ENCODE measurements around the gene TOP2B. TPM values are rescaled to one million over a fixed set of nuclear protein-coding genes. Genes with fewer than 3 reads are reported as not detected.

TOP2B gene
- total and polyA plus RNA-seq, 2 donors, result 73.8 to 325 TPM

GRCh38 chr3:25588441-25589103 is 76.1 kb downstream of the TOP2B start:
- Histone ChIP-seq H3K4me1 (ENCODE audit: insufficient read depth) (no peaks in the 10 kb centered on the region), H3K36me3 (ENCODE audit: insufficient read depth) (no peaks in the 10 kb centered on the region), H3K27ac (ENCODE audit: low read depth) (no peak overlapping the region), H3K4me3 (ENCODE audit: low read depth, low read length) (no peak overlapping the region)
- DNase-seq (ENCODE audit: extremely low spot score), result no peak
- WGBS, result 82% methylated on average over 8 of the region's 8 CpGs

GRCh38 chr3:25587975-25588374 is 76.7 kb downstream of the TOP2B start:
- WGBS, result 100% methylated on average over 2 of the region's 2 CpGs
- no peaks in the 10 kb centered on the region for H3K36me3 ChIP-seq (ENCODE audit: insufficient read depth)
- no peaks in the 10 kb centered on the region for H3K4me1 ChIP-seq (ENCODE audit: insufficient read depth)
- DNase-seq (ENCODE audit: extremely low spot score), result no peak
- H3K27ac ChIP-seq (ENCODE audit: low read depth), result no peak overlapping the region
- H3K4me3 ChIP-seq (ENCODE audit: low read depth, low read length), result no peak overlapping the region

- DNase-seq (ENCODE audit: extremely low spot score), result no peak
- WGBS, result 80% methylated on average over 5 of the region's 5 CpGs
Observed at GRCh38 chr3:25587526-25587925, 77.2 kb downstream of the TOP2B start.

GRCh38 chr3:25587094-25587493 is 77.6 kb downstream of the TOP2B start:
- no peak for DNase-seq (ENCODE audit: extremely low spot score)
- no peaks in the 10 kb centered on the region for H3K36me3 ChIP-seq (ENCODE audit: insufficient read depth)
- H3K27ac ChIP-seq (ENCODE audit: low read depth), result no peak overlapping the region
- H3K4me3 ChIP-seq (ENCODE audit: low read depth, low read length), result no peak overlapping the region
- WGBS, result 96% methylated on average over 1 of the region's 1 CpG
- no peaks in the 10 kb centered on the region for H3K4me1 ChIP-seq (ENCODE audit: insufficient read depth)

More at GRCh38 chr3:25587526-25587925, 77.2 kb downstream of the TOP2B start:
- Histone ChIP-seq H3K4me3 (ENCODE audit: low read depth, low read length) (no peak overlapping the region), H3K4me1 (ENCODE audit: insufficient read depth) (no peaks in the 10 kb centered on the region), H3K27ac (ENCODE audit: low read depth) (no peak overlapping the region), H3K36me3 (ENCODE audit: insufficient read depth) (no peaks in the 10 kb centered on the region)

- H3K4me1 ChIP-seq (ENCODE audit: insufficient read depth), result no peaks in the 10 kb centered on the region
- no peaks in the 10 kb centered on the region for H3K36me3 ChIP-seq (ENCODE audit: insufficient read depth)
- H3K27ac ChIP-seq (ENCODE audit: low read depth), result no peak overlapping the region
- DNase-seq (ENCODE audit: extremely low spot score), result no peak
- no peak overlapping the region for H3K4me3 ChIP-seq (ENCODE audit: low read depth, low read length)
- 84% methylated on average over 11 of the region's 11 CpGs for WGBS
Observed at GRCh38 chr3:25586553-25586952, 78.2 kb downstream of the TOP2B start.

GRCh38 chr3:25586167-25586505 is 78.6 kb downstream of the TOP2B start:
- H3K4me3 ChIP-seq (ENCODE audit: low read depth, low read length), result no peak overlapping the region
- no peak overlapping the region for H3K27ac ChIP-seq (ENCODE audit: low read depth)
- DNase-seq (ENCODE audit: extremely low spot score), result no peak
- no peaks in the 10 kb centered on the region for H3K4me1 ChIP-seq (ENCODE audit: insufficient read depth)
- H3K36me3 ChIP-seq (ENCODE audit: insufficient read depth), result no peaks in the 10 kb centered on the region
- 94% methylated on average over 6 of the region's 6 CpGs for WGBS

GRCh38 chr3:25585361-25586166 is 79.1 kb downstream of the TOP2B start:
- Histone ChIP-seq H3K36me3 (ENCODE audit: insufficient read depth) (no peaks in the 10 kb centered on the region), H3K27ac (ENCODE audit: low read depth) (no peak overlapping the region), H3K4me1 (ENCODE audit: insufficient read depth) (no peaks in the 10 kb centered on the region), H3K4me3 (ENCODE audit: low read depth, low read length) (no peak overlapping the region)
- WGBS, result 87% methylated on average over 14 of the region's 14 CpGs
- no peak for DNase-seq (ENCODE audit: extremely low spot score)

GRCh38 chr3:25584011-25584789 is 80.5 kb downstream of the TOP2B start:
- Histone ChIP-seq H3K4me3 (ENCODE audit: low read depth, low read length) (no peak overlapping the region), H3K36me3 (ENCODE audit: insufficient read depth) (no peaks in the 10 kb centered on the region), H3K4me1 (ENCODE audit: insufficient read depth) (no peaks in the 10 kb centered on the region), H3K27ac (ENCODE audit: low read depth) (no peak overlapping the region)
- WGBS, result 88% methylated on average over 17 of the region's 17 CpGs
- DNase-seq (ENCODE audit: extremely low spot score), result no peak

- Histone ChIP-seq H3K4me1 (ENCODE audit: insufficient read depth) (no peaks in the 10 kb centered on the region), H3K27ac (ENCODE audit: low read depth) (no peak overlapping the region), H3K4me3 (ENCODE audit: low read depth, low read length) (no peak overlapping the region), H3K36me3 (ENCODE audit: insufficient read depth) (no peaks in the 10 kb centered on the region)
- WGBS, result 95% methylated on average over 10 of the region's 10 CpGs
- no peak for DNase-seq (ENCODE audit: extremely low spot score)
Observed at GRCh38 chr3:25583343-25583742, 81.4 kb downstream of the TOP2B start.

GRCh38 chr3:25582242-25582641 is 82.5 kb downstream of the TOP2B start:
- Histone ChIP-seq H3K4me1 (ENCODE audit: insufficient read depth) (no peaks in the 10 kb centered on the region), H3K27ac (ENCODE audit: low read depth) (no peak overlapping the region), H3K36me3 (ENCODE audit: insufficient read depth) (no peaks in the 10 kb centered on the region), H3K4me3 (ENCODE audit: low read depth, low read length) (no peak overlapping the region)
- 91% methylated on average over 2 of the region's 2 CpGs for WGBS
- DNase-seq (ENCODE audit: extremely low spot score), result no peak

GRCh38 chr3:25581823-25582222 is 82.9 kb downstream of the TOP2B start:
- Histone ChIP-seq H3K36me3 (ENCODE audit: insufficient read depth) (no peaks in the 10 kb centered on the region), H3K4me3 (ENCODE audit: low read depth, low read length) (no peak overlapping the region), H3K4me1 (ENCODE audit: insufficient read depth) (no peaks in the 10 kb centered on the region), H3K27ac (ENCODE audit: low read depth) (no peak overlapping the region)
- WGBS, result 94% methylated on average over 3 of the region's 3 CpGs
- no peak for DNase-seq (ENCODE audit: extremely low spot score)

GRCh38 chr3:25581335-25581734 is 83.4 kb downstream of the TOP2B start:
- Histone ChIP-seq H3K4me1 (ENCODE audit: insufficient read depth) (no peaks in the 10 kb centered on the region), H3K4me3 (ENCODE audit: low read depth, low read length) (no peak overlapping the region), H3K36me3 (ENCODE audit: insufficient read depth) (no peaks in the 10 kb centered on the region), H3K27ac (ENCODE audit: low read depth) (no peak overlapping the region)
- 98% methylated on average over 7 of the region's 7 CpGs for WGBS
- no peak for DNase-seq (ENCODE audit: extremely low spot score)

- H3K36me3 ChIP-seq (ENCODE audit: insufficient read depth), result no peaks in the 10 kb centered on the region
- WGBS, result 90% methylated on average over 8 of the region's 8 CpGs
- DNase-seq (ENCODE audit: extremely low spot score), result no peak
Observed at GRCh38 chr3:25580534-25580933, 84.2 kb downstream of the TOP2B start.

GRCh38 chr3:25578059-25578458 is 86.6 kb downstream of the TOP2B start:
- H3K4me1 ChIP-seq (ENCODE audit: insufficient read depth), result no peaks in the 10 kb centered on the region
- no peak overlapping the region for H3K4me3 ChIP-seq (ENCODE audit: low read depth, low read length)
- H3K36me3 ChIP-seq (ENCODE audit: insufficient read depth), result no peaks in the 10 kb centered on the region
- H3K27ac ChIP-seq (ENCODE audit: low read depth), result no peak overlapping the region
- DNase-seq (ENCODE audit: extremely low spot score), result no peak
- 96% methylated on average over 10 of the region's 10 CpGs for WGBS

More at GRCh38 chr3:25580534-25580933, 84.2 kb downstream of the TOP2B start:
- no peak overlapping the region for H3K27ac ChIP-seq (ENCODE audit: low read depth)
- no peaks in the 10 kb centered on the region for H3K4me1 ChIP-seq (ENCODE audit: insufficient read depth)
- no peak overlapping the region for H3K4me3 ChIP-seq (ENCODE audit: low read depth, low read length)

Measured in urinary bladder (tissue), 4 donors.